LNCAP (cell line): Measurements from ENCODE around the gene PRADC1.

Source experiments
- TF ChIP-seq, protein P1 (sequence below): fragments of 450-650 bp; IDR thresholded peaks from 2 replicates; pipeline ENCODE4 v1.5.1; 2017; ENCODE audit warnings: mild to moderate bottlenecking

Gene PRADC1

DNA sequence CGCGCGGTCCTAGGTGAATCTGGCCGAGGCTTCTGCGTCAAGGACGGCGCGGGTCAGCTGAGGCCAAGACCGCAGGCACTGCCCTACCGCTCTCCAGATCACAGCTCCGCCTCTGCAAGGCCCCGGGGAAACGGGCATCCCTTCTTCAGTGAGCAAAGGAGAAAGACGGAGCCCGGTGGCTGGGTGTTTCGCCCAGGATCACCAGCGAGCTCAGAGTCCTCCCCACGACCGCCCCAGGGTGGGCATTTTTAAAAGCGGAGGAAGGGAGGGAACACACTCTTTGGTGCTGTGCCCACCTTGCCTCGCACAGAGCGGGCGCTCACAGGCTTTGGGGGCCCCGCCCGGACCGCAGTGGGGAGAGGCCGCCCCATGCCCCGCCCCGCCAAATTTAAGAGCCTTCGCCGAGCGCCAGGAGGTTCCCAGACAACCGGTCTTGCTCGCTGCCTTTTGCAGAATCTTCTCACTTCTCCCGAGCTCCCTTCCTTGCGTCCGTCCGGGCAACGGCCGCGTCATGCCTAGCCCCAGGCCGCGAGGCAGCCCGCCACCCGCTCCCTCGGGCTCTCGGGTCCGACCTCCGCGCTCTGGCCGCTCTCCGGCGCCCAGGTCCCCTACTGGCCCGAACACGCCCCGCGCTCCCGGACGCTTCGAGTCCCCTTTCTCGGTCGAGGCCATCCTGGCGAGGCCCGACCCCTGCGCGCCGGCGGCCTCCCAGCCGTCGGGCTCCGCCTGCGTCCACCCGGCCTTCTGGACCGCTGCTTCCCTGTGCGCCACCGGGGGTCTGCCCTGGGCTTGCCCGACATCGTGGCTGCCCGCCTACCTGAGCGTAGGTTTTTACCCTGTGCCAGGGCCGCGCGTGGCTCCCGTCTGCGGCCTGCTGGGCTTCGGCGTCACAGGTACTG, 30.6 kb downstream of the PRADC1 start, which contains the start of gene NOTO:
NOTO (plus strand) TSS at position 419 of the 899 bp plus-strand sequence; CDS start at position 512, 93 bp downstream.
- TF ChIP-seq, protein P1, sequence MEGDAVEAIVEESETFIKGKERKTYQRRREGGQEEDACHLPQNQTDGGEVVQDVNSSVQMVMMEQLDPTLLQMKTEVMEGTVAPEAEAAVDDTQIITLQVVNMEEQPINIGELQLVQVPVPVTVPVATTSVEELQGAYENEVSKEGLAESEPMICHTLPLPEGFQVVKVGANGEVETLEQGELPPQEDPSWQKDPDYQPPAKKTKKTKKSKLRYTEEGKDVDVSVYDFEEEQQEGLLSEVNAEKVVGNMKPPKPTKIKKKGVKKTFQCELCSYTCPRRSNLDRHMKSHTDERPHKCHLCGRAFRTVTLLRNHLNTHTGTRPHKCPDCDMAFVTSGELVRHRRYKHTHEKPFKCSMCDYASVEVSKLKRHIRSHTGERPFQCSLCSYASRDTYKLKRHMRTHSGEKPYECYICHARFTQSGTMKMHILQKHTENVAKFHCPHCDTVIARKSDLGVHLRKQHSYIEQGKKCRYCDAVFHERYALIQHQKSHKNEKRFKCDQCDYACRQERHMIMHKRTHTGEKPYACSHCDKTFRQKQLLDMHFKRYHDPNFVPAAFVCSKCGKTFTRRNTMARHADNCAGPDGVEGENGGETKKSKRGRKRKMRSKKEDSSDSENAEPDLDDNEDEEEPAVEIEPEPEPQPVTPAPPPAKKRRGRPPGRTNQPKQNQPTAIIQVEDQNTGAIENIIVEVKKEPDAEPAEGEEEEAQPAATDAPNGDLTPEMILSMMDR, result no peak

DNA sequence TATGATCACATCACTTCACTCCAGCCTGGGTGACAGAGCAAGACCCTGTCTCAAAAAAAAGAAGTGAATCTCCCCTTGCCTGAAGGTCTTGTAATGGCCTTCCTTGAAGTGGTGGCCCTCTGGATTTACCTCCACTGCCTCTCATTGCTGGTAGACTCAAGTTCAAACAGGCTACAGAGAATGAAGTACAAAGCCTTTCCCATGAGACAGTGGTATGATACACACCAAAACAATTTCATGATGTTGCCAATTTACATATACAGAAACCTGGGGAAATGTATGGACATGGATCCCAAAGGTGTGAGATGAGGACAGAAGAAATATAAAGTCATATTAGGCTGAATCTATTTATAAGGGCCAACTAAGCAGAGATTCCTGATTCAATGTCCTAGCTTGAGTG, 35.5 kb downstream of the PRADC1 start:
- TF ChIP-seq, protein P1, result no peak

DNA sequence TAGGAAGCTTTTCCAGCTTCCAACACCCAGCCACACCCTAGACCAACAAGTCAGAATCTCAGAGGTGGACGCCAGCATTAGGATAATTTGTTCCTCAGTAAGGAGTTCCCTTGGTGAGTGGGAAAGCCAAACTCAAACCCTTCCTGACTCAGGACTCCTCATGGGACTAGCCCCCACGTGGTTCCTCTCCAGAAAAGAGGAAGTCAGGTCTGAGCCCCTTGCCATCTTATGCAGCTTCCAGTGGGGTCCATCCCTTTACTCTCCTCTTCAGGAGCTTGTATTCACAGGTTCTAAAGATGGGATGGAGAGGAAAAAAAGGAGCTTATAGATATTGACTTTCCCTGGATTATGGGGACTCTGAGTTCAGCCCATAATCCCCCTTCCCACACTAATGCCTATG, 45.5 kb downstream of the PRADC1 start:
- TF ChIP-seq, protein P1, result no peak

DNA sequence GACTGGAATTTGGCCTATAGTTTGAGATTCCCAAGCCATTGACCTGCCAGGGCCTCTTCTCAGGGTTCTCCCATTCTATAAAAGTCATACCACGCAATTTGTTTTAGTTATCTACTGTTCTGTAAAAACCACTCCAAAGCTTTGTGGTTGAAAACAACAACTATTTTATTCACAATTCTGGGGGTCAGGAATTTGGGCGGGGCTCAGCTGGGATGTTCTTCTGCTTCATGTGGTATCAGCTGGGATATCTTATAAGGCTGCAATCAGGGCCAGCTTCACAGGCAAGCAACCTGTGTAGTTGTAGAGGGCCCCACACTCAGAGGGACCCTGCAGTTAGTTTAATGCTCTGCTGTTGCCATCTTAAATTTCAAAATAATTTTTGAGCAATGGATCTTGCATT, 47.1 kb downstream of the PRADC1 start:
- TF ChIP-seq, protein P1, result no peak
